GM19099 (cell line): ENCODE results near the gene TEKT3.

ENCODE experiments used
- POLR2A ChIP-seq: IDR thresholded peaks from 3 replicates; pipeline ENCODE4 v1.6.1; 2011; ENCODE audit warnings: low read depth; ENCODE audit not compliant: insufficient read length; ENCODE audit errors: extremely low read depth

TEKT3 gene

GRCh38 chr17:15319452-15320010 lies 21.9 kb downstream of the TEKT3 start:
- TF ChIP-seq POLR2A, result no peak

DNA sequence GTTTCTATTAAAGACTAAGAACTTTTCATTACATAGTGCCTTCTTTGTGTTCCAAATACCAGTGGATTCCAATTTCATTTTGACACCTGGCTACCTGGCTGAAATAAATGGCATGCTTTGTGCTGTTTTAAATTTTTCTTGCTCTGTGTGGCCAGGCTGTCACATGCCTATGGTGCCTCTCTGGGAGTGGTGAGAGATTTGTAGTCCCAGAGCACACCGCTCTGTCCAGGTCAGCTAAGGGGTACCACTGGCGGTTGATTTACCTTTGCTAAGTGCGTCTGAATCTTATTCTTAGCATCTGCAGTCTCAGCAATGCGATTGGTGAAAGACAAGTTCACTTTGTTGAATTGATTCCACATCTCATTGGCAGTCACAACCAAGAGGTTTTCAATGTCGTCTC lies 29.4 kb downstream of the TEKT3 start:
- TF ChIP-seq POLR2A, result no peak

DNA sequence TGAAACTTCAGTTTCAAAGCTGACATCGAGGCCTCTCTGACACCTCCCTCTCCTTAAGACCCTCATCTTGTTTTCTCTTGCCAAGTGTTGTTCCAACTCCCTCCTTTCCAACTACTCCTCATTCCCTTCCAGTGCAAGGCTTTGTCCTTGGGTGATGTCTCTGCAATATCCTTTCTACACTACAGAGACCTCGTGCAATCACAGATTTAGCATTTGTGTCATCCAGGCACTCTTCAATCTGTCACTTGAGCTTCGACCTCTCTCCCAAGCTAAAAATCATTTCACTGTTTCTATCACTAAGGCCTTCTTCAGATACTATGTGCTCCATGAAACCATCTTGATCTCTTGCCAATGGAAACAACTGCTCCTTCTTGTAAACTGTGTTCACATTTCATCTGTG lies 31.6 kb downstream of the TEKT3 start:
- no peak for TF ChIP-seq POLR2A

DNA sequence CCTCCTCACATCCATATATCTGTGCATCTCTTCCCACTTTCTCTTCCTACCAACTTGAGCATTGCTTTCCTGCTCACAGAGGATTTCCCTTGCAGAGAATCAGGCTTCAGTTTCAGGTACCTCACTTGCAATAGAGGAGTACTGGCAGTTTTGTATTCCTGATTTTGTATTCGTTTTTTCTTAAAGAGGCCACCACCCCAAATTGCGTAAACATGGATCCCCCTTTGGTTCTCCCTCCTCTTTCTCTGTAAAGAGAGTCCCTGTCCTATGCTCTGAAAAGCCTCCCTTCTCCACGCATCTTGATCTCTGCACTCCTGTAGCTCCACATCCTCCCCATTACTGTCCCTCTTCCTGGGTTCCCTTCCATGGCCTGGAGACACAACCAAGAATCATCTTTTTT lies 32.2 kb downstream of the TEKT3 start:
- TF ChIP-seq POLR2A, result no peak

DNA sequence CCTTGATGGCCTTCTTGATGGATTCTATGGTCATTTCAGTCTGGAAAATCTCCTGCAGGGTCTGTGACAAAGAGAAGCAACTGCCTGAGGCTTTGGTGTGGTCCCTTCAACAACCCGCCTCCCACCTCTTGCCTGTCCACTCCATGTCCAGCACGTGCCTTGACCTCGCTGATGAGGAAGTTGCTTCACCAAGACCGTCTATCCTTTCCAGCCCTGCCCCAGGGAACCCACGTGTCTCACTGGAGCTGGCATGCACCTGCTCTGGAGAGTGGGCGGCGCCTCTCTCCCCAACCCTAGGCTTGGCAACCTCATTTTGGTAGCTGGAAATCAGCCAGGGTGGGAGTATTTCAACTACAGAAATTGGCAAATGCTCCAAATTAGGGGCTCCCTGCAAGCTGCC lies 32.6 kb downstream of the TEKT3 start:
- no peak for TF ChIP-seq POLR2A

GRCh38 chr17:15307710-15308111 lies 33.7 kb downstream of the TEKT3 start:
- no peak for TF ChIP-seq POLR2A

GRCh38 chr17:15303851-15304250 lies 37.5 kb downstream of the TEKT3 start:
- no peak for TF ChIP-seq POLR2A

- TF ChIP-seq POLR2A, result no peak
These were observed 38.1 kb downstream of the TEKT3 start for GRCh38 chr17:15303268-15303667.

GRCh38 chr17:15301845-15302244 lies 39.6 kb downstream of the TEKT3 start:
- TF ChIP-seq POLR2A, result no peak

DNA sequence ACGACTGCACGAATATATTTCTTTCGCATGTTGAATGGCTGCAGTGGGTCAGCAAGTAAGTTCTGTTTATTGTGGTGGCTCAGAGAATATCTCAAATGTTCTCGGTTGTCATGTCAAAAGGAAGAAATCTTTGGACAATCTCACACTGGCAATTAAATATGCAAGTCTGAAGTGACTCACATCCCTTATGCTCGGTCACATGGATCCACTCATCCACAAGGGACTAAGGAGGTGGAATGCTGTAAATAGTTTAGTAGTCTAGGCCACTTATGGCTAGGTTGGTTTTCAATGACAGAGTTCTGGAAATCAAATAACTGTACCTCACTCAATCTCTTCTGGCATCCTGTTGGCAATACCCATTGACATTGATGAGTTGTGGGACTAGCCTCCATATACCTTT lies 43.2 kb downstream of the TEKT3 start:
- no peak for TF ChIP-seq POLR2A

DNA sequence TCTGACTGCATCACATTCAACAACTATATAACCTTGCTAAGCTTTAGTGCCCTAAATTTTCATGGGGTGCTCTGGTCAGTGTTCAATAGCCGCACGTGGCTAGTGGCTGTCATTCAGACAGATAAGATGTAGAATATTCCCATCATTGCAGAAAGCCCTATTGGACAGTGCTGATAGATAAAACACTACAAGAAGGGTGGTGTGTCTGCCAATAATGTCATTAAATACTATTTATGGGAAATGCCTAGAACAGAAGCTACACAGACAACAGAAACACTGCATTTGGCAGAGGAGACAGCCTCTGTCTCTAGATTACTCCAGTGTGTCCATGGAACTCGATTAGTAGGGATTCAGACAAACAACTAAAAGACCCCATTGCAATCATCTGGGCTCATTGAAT lies 47.8 kb downstream of the TEKT3 start:
- no peak for TF ChIP-seq POLR2A

GRCh38 chr17:15291674-15292361 lies 49.6 kb downstream of the TEKT3 start:
- TF ChIP-seq POLR2A, result no peak

GRCh38 chr17:15290605-15291004 lies 50.8 kb downstream of the TEKT3 start:
- no peak for TF ChIP-seq POLR2A

DNA sequence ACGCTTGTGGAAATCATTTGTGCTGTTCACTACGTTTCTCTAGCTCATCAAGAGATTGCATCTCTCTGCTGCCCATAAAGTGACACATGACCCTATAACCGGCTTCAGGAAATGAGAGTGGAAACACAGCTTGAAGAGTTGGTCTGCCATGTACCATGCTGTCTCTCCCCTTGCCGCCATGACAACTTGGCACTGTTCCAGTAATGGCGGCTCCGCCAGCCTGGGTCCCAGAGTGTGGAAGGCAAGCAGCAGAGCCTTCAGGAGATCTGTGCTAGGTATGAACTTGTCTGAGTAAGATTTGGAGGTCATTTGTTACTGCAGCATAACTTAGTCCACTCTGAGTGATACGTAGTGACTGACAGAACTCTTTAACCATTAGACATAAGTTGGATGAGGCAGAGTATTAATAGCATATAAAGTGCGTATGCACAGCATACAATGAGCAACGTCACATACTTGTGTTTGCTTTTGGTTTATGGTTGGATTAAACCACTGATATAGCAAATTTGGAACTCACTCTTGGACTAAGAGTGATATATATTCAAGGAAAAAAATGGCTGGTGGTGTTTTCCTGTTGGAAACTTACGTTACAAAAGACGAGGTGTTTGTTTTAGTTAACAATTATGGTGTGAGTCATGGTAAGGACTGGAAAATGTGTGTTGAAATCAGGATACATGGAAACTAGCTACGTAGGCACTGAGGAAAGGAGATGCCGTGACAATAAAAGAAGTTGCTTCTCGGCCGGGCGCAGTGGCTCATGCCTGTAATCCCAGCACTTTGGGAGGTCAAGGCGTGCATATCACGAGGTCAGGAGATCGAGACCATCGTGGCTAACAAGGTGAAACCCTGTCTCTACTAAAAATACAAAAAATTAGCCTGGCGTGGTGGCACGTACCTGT lies 51.9 kb downstream of the TEKT3 start:
- TF ChIP-seq POLR2A, result no peak

DNA sequence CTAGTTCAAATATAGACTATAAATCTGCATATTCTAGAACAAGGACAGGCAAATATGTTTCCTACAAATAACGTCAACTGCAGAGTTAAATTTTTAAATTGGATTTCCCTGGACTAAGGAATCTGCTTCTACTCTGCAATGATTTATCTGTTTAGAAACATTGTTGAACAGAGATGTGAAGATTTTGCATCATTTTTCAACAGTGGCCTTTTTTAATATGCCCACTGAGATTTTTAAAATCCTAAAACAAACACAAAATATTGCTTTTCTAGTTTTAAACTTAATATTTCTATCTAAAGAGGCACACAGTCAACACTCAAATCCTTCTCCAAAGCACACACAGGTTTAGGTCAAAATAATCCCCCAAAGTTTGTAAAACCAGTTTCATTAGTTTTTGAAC lies 52.5 kb downstream of the TEKT3 start:
- no peak for TF ChIP-seq POLR2A
